Naive thymus-derived CD4-positive, alpha-beta T cell (primary cell): ENCODE data around the gene FAM72B. TPM values are rescaled to one million over a fixed set of nuclear protein-coding genes. Genes with fewer than 3 reads are reported as not detected.
A peak's percentile ranks its signal among the peaks of the same experiment; 100 is the strongest.
"Not testable (repeated sequence)": the region's sequence is repeated elsewhere in the genome, so short reads cannot be mapped to it uniquely, and the experiment has no call there.

ENCODE experiments used
- ATAC-seq: fragments of 150-1000 bp; cut with Tn5 transposase; 2 replicates; pipeline ENCODE4 v1.10.0; 2021; ENCODE audit warnings: mild to moderate bottlenecking, moderate library complexity
- CTCF ChIA-PET: fragments of 350-600 bp; sonication (Branson Sonifier 250); formaldehyde crosslinking; loops from one replicate; lab custom pipeline; 2021; ENCODE audit warnings: antibody characterized with exemption; lab: Charles Lee
- POLR2A ChIA-PET: fragments of 350-600 bp; sonication (Branson Sonifier 250); formaldehyde crosslinking; loops from one replicate; lab custom pipeline; 2021; ENCODE audit warnings: antibody characterized with exemption, inconsistent platforms; lab: Charles Lee
- DNase-seq, 9 donors: peaks; one replicate each; pipeline versions ENCODE4 v3.0.0 to v3.0.0-alpha.2; 2020 to 2022; ENCODE audit warnings: mixed read lengths in 1 of 9
- H3K27ac ChIP-seq: one replicate; pipeline ENCODE4 v1.7.0; 2013; ENCODE audit warnings: mild to moderate bottlenecking, low read depth, low read length, moderate library complexity
- H3K27me3 ChIP-seq, 2 donors: one replicate each; pipeline ENCODE4 v1.7.0; 2013; ENCODE audit warnings: low read length in 2 of 2, mild to moderate bottlenecking in 2 of 2, moderate library complexity in 2 of 2; ENCODE audit not compliant: control insufficient read depth in 2 of 2, insufficient read depth in 2 of 2
- H3K36me3 ChIP-seq, 3 experiments: 1 replicate in 2 of 3; 2 replicates in 1 of 3; pipeline ENCODE4 v1.7.0; 2013; ENCODE audit warnings: low read length in 3 of 3, mild to moderate bottlenecking in 3 of 3, moderate library complexity in 1 of 3; ENCODE audit not compliant: insufficient read depth in 3 of 3, control insufficient read depth in 2 of 3
- H3K4me1 ChIP-seq, 2 donors: one replicate each; pipeline ENCODE4 v1.7.0; 2013; ENCODE audit warnings: low read length in 2 of 2, mild to moderate bottlenecking in 2 of 2, moderate library complexity in 1 of 2; ENCODE audit not compliant: control insufficient read depth in 2 of 2, insufficient read depth in 2 of 2
- H3K4me3 ChIP-seq: 2 replicates; pipeline ENCODE4 v1.7.0; 2013; ENCODE audit warnings: mild to moderate bottlenecking, low read length
- H3K9me3 ChIP-seq, 3 experiments: 1 replicate in 2 of 3; 2 replicates in 1 of 3; pipeline ENCODE4 v1.7.0; 2013; ENCODE audit warnings: low read length in 3 of 3; ENCODE audit not compliant: control insufficient read depth in 2 of 3
- H3K27ac Mint-ChIP-seq, 9 donors: one replicate each; pipeline ENCODE4 v1.8.0; 2020 to 2022; ENCODE audit warnings: mixed read lengths in 9 of 9, mild to moderate bottlenecking in 8 of 9, moderate library complexity in 5 of 9, inconsistent platforms in 2 of 9
- H3K27me3 Mint-ChIP-seq, 5 donors: one replicate each; pipeline ENCODE4 v1.8.0; 2021 to 2022; ENCODE audit warnings: mixed read lengths in 5 of 5, mild to moderate bottlenecking in 1 of 5
- H3K36me3 Mint-ChIP-seq, 5 donors: one replicate each; pipeline ENCODE4 v1.8.0; 2020 to 2022; ENCODE audit warnings: mixed read lengths in 5 of 5, mild to moderate bottlenecking in 3 of 5, inconsistent platforms in 1 of 5
- H3K4me1 Mint-ChIP-seq, 7 donors: one replicate each; pipeline ENCODE4 v1.8.0; 2020 to 2022; ENCODE audit warnings: mixed read lengths in 7 of 7, mild to moderate bottlenecking in 3 of 7, inconsistent platforms in 1 of 7
- H3K4me3 Mint-ChIP-seq, 10 donors: one replicate each; pipeline ENCODE4 v1.8.0; 2020 to 2022; ENCODE audit warnings: mild to moderate bottlenecking in 10 of 10, mixed read lengths in 10 of 10, moderate library complexity in 6 of 10, inconsistent platforms in 2 of 10
- H3K9me3 Mint-ChIP-seq, 11 donors: one replicate each; pipeline ENCODE4 v1.8.0; 2020 to 2022; ENCODE audit warnings: mixed read lengths in 11 of 11, mild to moderate bottlenecking in 4 of 11, inconsistent platforms in 1 of 11, moderate library complexity in 1 of 11
- intact Hi-C, 2 donors: fragments of 100-400 bp; cut with micrococcal nuclease; formaldehyde crosslinking; loops; one replicate each; pipeline ENCODE4 v1.15.1; 2023
- polyA plus RNA-seq, 2 donors: library from polyadenylated mRNA; unstranded; fragments of 300-500 nt; fragmentation: Illumina TruSeq; gene quantifications; one replicate each; pipeline ENCODE4 v1.2.3, GENCODE V29; 2021
- total RNA-seq, 6 experiments: library from RNA in 5 of 6; stranded (reverse) in 5 of 6; gene quantifications; 1 replicate in 5 of 6; 2 replicates in 1 of 6; pipeline ENCODE4 v1.2.3 and lab custom pipeline; 2021 to 2026

The FAM72B gene
- total and polyA plus RNA-seq, 7 experiments from 2014 or later = 0.27 to 14.2 (median 0.53) TPM; not detected in 1

GRCh38 chr1:121224714-121225113, 40.6 kb upstream of the FAM72B start:
- H3K9me3 Mint-ChIP-seq, POLR2A ChIA-PET, intact Hi-C loops, H3K4me1 Mint-ChIP-seq, H3K36me3 ChIP-seq, H3K4me3 ChIP-seq, H3K9me3 ChIP-seq, H3K27ac ChIP-seq, H3K4me3 Mint-ChIP-seq, DNase-seq, H3K4me1 ChIP-seq, H3K36me3 Mint-ChIP-seq, H3K27me3 ChIP-seq, H3K27me3 Mint-ChIP-seq, CTCF ChIA-PET: not testable (repeated sequence)
- peak overlapping the region in 1 of 9 donors; percentile 29 for H3K27ac Mint-ChIP-seq
- ATAC-seq = peak; percentile 89

- H3K36me3 ChIP-seq, intact Hi-C loops, DNase-seq, H3K27me3 ChIP-seq, POLR2A ChIA-PET, H3K27ac ChIP-seq, H3K9me3 ChIP-seq, H3K27me3 Mint-ChIP-seq, CTCF ChIA-PET, H3K4me3 Mint-ChIP-seq, H3K36me3 Mint-ChIP-seq, H3K4me1 ChIP-seq, H3K4me3 ChIP-seq, H3K4me1 Mint-ChIP-seq, H3K27ac Mint-ChIP-seq, H3K9me3 Mint-ChIP-seq: not testable (repeated sequence)
- ATAC-seq = peak; percentile 49
Measured at GRCh38 chr1:121221770-121222169, 37.6 kb upstream of the FAM72B start.

DNA sequence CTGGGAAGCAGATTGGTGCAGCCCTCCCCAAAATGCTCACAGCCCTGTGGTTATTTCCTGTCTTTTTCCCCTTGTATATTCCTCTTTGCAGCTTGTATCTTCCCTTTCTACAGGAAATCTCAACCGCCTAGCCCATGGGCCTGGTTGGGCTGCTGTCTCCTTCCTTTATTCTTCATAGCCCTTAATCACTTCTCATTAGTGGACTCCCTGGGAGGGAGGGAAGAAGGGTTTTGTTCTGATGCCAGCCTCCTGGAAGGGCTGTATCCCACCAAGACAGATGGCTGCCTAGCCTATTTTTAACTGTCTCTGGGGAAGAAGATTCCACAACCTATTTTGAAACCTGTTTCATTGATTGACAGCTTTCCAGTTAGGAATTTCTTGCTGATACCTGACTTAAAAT, 32.5 kb upstream of the FAM72B start:
- H3K27ac ChIP-seq, CTCF ChIA-PET, H3K9me3 Mint-ChIP-seq, H3K4me3 Mint-ChIP-seq, H3K27me3 Mint-ChIP-seq, intact Hi-C loops, ATAC-seq, H3K36me3 ChIP-seq, H3K36me3 Mint-ChIP-seq, H3K27me3 ChIP-seq, H3K27ac Mint-ChIP-seq, H3K4me3 ChIP-seq, H3K9me3 ChIP-seq, H3K4me1 Mint-ChIP-seq, POLR2A ChIA-PET, DNase-seq, H3K4me1 ChIP-seq: not testable (repeated sequence)

DNA sequence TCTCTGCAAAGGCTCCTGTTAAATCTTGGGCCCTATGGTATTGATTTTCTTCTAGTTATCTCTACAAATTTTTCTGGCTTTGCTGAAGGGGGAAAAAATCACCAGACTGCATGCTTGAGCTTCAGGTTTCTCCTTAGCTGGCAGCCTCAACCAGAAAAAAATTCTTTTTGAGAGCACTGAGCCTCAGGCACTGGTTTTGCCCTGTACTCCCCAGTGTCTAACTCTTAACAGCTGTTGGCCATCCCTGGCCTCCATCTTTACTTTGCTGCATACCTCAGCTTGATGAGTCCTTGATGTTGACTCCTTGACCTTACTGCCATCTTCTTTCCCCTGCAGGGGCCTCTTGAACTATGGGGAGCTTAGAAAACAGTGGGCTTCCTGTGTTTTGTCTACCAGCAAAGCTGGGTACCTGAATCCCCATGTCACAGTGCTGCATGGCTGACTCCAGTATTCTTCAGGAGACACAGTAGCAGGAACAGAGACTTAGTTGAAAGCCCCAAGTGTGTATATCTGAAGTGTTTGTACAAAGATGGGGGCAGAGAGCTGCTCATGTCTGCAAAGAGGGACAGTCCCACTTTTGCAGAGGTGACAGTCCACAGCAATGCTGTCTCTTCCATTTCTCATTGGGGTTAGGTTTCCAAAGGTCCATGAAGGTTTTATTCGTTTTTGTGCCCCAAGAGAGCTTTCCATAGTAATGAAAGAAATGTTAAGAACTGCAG, 31.7 kb upstream of the FAM72B start:
- H3K27me3 Mint-ChIP-seq, H3K36me3 Mint-ChIP-seq, H3K36me3 ChIP-seq, intact Hi-C loops, DNase-seq, H3K4me1 Mint-ChIP-seq, H3K27ac ChIP-seq, H3K9me3 Mint-ChIP-seq, ATAC-seq, POLR2A ChIA-PET, H3K9me3 ChIP-seq, H3K4me3 ChIP-seq, H3K4me3 Mint-ChIP-seq, H3K4me1 ChIP-seq, H3K27me3 ChIP-seq, H3K27ac Mint-ChIP-seq, CTCF ChIA-PET: not testable (repeated sequence)

- H3K4me1 Mint-ChIP-seq = not testable (repeated sequence)
Measured at GRCh38 chr1:121214544-121215156, 30.5 kb upstream of the FAM72B start.

GRCh38 chr1:121213491-121213890, 29.4 kb upstream of the FAM72B start:
- H3K9me3 ChIP-seq, H3K27ac Mint-ChIP-seq, H3K4me3 Mint-ChIP-seq, H3K9me3 Mint-ChIP-seq, H3K36me3 ChIP-seq, H3K4me3 ChIP-seq, H3K4me1 Mint-ChIP-seq, H3K27me3 ChIP-seq, CTCF ChIA-PET, POLR2A ChIA-PET, intact Hi-C loops, H3K27ac ChIP-seq, H3K36me3 Mint-ChIP-seq, DNase-seq, H3K27me3 Mint-ChIP-seq, H3K4me1 ChIP-seq, ATAC-seq: not testable (repeated sequence)

More at GRCh38 chr1:121214544-121215156, 30.5 kb upstream of the FAM72B start:
- H3K9me3 Mint-ChIP-seq, H3K9me3 ChIP-seq, H3K27ac Mint-ChIP-seq, H3K4me3 ChIP-seq, H3K36me3 ChIP-seq, H3K27me3 ChIP-seq, H3K4me1 ChIP-seq, H3K27ac ChIP-seq, CTCF ChIA-PET, H3K27me3 Mint-ChIP-seq, H3K4me3 Mint-ChIP-seq, DNase-seq, H3K36me3 Mint-ChIP-seq, POLR2A ChIA-PET, intact Hi-C loops: not testable (repeated sequence)
- ATAC-seq = peak; percentile 27

DNA sequence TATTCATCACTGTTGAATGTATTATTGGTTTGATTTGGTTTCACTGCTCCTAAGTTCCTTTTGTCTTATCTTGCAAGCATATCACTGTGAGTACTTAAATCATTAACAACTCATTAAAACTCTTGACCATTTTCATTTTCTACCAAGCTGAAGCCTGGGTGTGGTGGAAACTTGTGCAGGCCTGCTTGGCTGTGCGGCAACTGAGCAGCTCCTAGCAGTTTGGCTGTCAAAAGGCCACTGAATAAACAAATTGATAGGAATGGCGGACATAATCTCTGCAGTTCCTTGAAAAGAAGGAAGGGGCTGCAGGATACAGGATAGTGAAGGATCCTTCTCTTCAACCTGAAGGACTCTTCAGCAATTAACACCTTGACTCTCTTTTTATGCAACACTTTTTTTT, 26.6 kb upstream of the FAM72B start:
- H3K9me3 ChIP-seq, H3K36me3 Mint-ChIP-seq, H3K9me3 Mint-ChIP-seq, CTCF ChIA-PET, H3K4me1 ChIP-seq, H3K27me3 ChIP-seq, H3K27ac ChIP-seq, H3K4me3 ChIP-seq, H3K36me3 ChIP-seq, H3K4me1 Mint-ChIP-seq, H3K27ac Mint-ChIP-seq, DNase-seq, POLR2A ChIA-PET, H3K27me3 Mint-ChIP-seq, intact Hi-C loops, ATAC-seq, H3K4me3 Mint-ChIP-seq: not testable (repeated sequence)
